ENCODE results near the gene ITGB3BP. TPM values are rescaled to one million over a fixed set of nuclear protein-coding genes. Genes with fewer than 3 reads are reported as not detected.
"Not testable (repeated sequence)": the region's sequence is repeated elsewhere in the genome, so short reads cannot be mapped to it uniquely, and the experiment has no call there.

ITGB3BP gene
- polyA plus RNA-seq, 2 of the 4 experiments (the other 2 are of a cell fraction), result 31.6 to 45.8 TPM

GRCh38 chr1:63475761-63476160 is 47.3 kb downstream of the ITGB3BP start:
- Histone ChIP-seq H3K27ac (no peak overlapping the region), H3K4me1 (peaks cover 14% of the 10 kb centered on the region), H3K9me3 (no peaks in the 10 kb centered on the region), H3K4me2 (peak overlapping the region; percentile 31; the same call in 2 of the 3 replicates), H3K4me3 (no peak overlapping the region)
- CTCF ChIA-PET, result no interaction called here
- ATAC-seq (no peak), DNase-seq (ENCODE audit: low read depth in 1 of 2, low spot score in 1 of 2) (no peak), FAIRE-seq (no peak)
- POLR2A ChIA-PET, result no interaction called here
- no peak for TF ChIP-seq JUNB (IDR thresholded peaks at IDR 0.05)
- no peak for TF ChIP-seq CHD2 (IDR thresholded peaks at IDR 0.05; ENCODE audit: low read length, partially characterized antibody)
- TF ChIP-seq, protein P1, sequence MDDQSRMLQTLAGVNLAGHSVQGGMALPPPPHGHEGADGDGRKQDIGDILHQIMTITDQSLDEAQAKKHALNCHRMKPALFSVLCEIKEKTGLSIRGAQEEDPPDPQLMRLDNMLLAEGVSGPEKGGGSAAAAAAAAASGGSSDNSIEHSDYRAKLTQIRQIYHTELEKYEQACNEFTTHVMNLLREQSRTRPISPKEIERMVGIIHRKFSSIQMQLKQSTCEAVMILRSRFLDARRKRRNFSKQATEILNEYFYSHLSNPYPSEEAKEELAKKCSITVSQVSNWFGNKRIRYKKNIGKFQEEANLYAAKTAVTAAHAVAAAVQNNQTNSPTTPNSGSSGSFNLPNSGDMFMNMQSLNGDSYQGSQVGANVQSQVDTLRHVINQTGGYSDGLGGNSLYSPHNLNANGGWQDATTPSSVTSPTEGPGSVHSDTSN (IDR thresholded peaks at IDR 0.05), result no peak
- TF ChIP-seq MAZ (IDR thresholded peaks at IDR 0.05; ENCODE audit: borderline replicate concordance, low read depth, low read length), result no peak
- TF ChIP-seq CBX8 (IDR thresholded peaks at IDR 0.05), result no peak
- TF ChIP-seq FOSB (CRISPR knock-in tag; IDR thresholded peaks at IDR 0.05), result no peak
- no peak for TF ChIP-seq HOXA7 (CRISPR knock-in tag; IDR thresholded peaks at IDR 0.05)
- no peak for TF ChIP-seq MAFK (IDR thresholded peaks at IDR 0.05; ENCODE audit: partially characterized antibody)
- WGBS (ENCODE audit: missing lambda C conversion rate), result 82% methylated on average over 7 of the region's 7 CpGs

- FAIRE-seq; POLR2A ChIA-PET; H3K4me3 ChIP-seq; H3K4me1 ChIP-seq; H3K4me2 ChIP-seq; H3K9me3 ChIP-seq; H3K27ac ChIP-seq; ATAC-seq; DNase-seq (ENCODE audit: low read depth in 1 of 2, low spot score in 1 of 2): not testable (repeated sequence)
- CTCF ChIA-PET, result interaction anchor here (0.6 kb wide), 1 partner anchor 415 kb away, joined by 3 read pairs; no protein-coding TSS in a partner anchor
- WGBS (ENCODE audit: missing lambda C conversion rate), result 92% methylated on average over 5 of the region's 5 CpGs
- peak; percentile 68 for TF ChIP-seq ZC3H11A (IDR thresholded peaks at IDR 0.05)
These were observed 54.3 kb downstream of the ITGB3BP start for GRCh38 chr1:63468683-63469082.

- peak in 1 of 2 experiments; percentile 49; a peak in 2 of 6 replicates for ATAC-seq
- WGBS (ENCODE audit: missing lambda C conversion rate), result 90% methylated on average over 3 of the region's 3 CpGs
- CTCF ChIA-PET, result interaction anchor here (0.6 to 0.8 kb wide), 2 partner anchors 71 to 105 kb away, joined by 3 read pairs; no protein-coding TSS in a partner anchor
These were observed 56.3 kb downstream of the ITGB3BP start for GRCh38 chr1:63466759-63467158.

More at GRCh38 chr1:63466759-63467158, 56.3 kb downstream of the ITGB3BP start:
- Histone ChIP-seq H3K4me1 (no peaks in the 10 kb centered on the region), H3K27ac (no peak overlapping the region), H3K4me3 (no peak overlapping the region), H3K9me3 (peaks cover 7% of the 10 kb centered on the region; the same call in 2 of the 3 replicates), H3K4me2 (no peak overlapping the region)
- DNase-seq (ENCODE audit: low read depth in 1 of 2, low spot score in 1 of 2) (peak in 1 of 2 experiments; percentile 9), FAIRE-seq (no peak)
- POLR2A ChIA-PET, result no interaction called here
- TF ChIP-seq TFCP2L1 (CRISPR knock-in tag; IDR thresholded peaks at IDR 0.05) (no peak), RFX5 (IDR thresholded peaks at IDR 0.05) (no peak), ZSCAN20 (CRISPR knock-in tag; IDR thresholded peaks at IDR 0.05) (no peak), HOXB5 (CRISPR knock-in tag; IDR thresholded peaks at IDR 0.05) (no peak), NPAS2 (CRISPR knock-in tag; IDR thresholded peaks at IDR 0.05; ENCODE audit: borderline replicate concordance) (no peak), JUN (IDR thresholded peaks at IDR 0.05) (no peak), RCOR1 (IDR thresholded peaks at IDR 0.05; ENCODE audit: low read depth, low read length) (no peak), BCL3 (IDR thresholded peaks at IDR 0.05) (no peak), ZNF302 (CRISPR knock-in tag; IDR thresholded peaks at IDR 0.05) (no peak), HOXB13 (CRISPR knock-in tag; IDR thresholded peaks at IDR 0.05; ENCODE audit: low read depth) (no peak), HDAC2 (IDR thresholded peaks at IDR 0.05) (no peak), KDM5A (IDR thresholded peaks at IDR 0.05) (no peak), CEBPB (IDR thresholded peaks at IDR 0.05) (no peak), CHD4 (IDR thresholded peaks at IDR 0.05; ENCODE audit: borderline replicate concordance) (no peak), HOXA7 (CRISPR knock-in tag; IDR thresholded peaks at IDR 0.05) (no peak), FOSL2 (IDR thresholded peaks at IDR 0.05) (no peak), FOSL2 (CRISPR knock-in tag; IDR thresholded peaks at IDR 0.05) (no peak), EP300 (IDR thresholded peaks at IDR 0.05) (no peak), EHF (CRISPR knock-in tag; IDR thresholded peaks at IDR 0.05) (no peak)
- TF ChIP-seq, protein P2, sequence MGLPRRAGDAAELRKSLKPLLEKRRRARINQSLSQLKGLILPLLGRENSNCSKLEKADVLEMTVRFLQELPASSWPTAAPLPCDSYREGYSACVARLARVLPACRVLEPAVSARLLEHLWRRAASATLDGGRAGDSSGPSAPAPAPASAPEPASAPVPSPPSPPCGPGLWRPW (IDR thresholded peaks at IDR 0.05), result no peak
- TF ChIP-seq, protein P3, sequence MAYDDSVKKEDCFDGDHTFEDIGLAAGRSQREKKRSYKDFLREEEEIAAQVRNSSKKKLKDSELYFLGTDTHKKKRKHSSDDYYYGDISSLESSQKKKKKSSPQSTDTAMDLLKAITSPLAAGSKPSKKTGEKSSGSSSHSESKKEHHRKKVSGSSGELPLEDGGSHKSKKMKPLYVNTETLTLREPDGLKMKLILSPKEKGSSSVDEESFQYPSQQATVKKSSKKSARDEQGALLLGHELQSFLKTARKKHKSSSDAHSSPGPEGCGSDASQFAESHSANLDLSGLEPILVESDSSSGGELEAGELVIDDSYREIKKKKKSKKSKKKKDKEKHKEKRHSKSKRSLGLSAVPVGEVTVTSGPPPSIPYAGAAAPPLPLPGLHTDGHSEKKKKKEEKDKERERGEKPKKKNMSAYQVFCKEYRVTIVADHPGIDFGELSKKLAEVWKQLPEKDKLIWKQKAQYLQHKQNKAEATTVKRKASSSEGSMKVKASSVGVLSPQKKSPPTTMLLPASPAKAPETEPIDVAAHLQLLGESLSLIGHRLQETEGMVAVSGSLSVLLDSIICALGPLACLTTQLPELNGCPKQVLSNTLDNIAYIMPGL (CRISPR knock-in tag; IDR thresholded peaks at IDR 0.05; ENCODE audit: borderline replicate concordance), result no peak
